NCI-H748 (cell line): ENCODE measurements around the gene CCDC33.

Experiments
- DNase-seq: peaks from one replicate; lab custom pipeline; 2025; ENCODE audit not compliant: unreplicated experiment; lab: John Stamatoyannopoulos, UW

CCDC33 gene

GRCh38 chr15:74311734-74312444, 75.8 kb downstream of the CCDC33 start:
- DNase-seq: peak; percentile 58

DNA sequence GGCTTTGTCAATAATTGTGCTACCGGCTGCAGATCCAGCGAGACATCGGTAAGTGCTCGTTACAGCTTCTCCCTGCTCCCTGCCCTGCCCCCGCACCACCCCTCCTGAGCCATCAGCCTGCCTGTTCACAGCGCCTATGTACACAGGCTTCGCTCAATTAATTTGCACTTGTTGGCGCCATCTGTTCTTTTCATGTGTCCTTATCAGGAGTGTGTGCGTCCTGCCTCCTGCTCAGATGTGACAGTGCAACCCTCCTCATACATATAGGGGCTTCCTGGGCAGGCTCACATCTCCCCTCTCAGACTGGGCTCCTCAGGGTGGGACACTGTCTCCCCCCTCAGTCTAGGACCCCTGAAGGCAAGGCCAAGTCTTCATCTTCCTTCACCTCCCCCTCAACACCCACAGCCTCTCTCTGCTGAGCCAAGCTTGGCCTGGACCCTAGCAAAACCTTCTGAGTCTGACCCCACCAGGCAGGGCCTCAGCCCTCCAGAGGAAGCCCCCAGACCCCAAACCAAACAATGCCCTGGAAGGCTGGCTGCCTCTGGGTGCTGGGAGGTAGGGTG, 76.4 kb downstream of the CCDC33 start:
- peak; percentile 94 for DNase-seq

- DNase-seq: no peak
Measured at GRCh38 chr15:74313889-74314288, 77.8 kb downstream of the CCDC33 start.

- no peak for DNase-seq
Measured at GRCh38 chr15:74314795-74315438, 78.8 kb downstream of the CCDC33 start.

DNA sequence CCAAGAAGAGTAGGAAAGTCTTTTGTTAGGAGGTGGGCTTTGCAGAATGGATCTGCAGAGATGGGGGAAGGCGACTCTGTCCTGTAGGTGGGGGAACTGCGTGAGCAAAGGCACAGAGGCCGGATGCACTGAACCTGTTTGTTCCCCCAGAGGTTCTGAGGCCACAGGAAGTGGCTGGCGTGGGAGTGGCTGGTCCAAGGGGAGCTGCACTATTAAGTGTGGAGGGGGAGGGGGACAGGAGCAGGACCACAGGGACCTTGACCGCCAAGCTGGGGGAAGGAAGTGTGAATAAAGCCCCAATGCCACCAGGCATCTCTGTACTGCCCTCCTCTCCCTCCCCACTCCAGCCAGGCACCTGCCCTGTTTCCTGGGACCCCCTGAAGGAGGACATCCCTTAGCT, 79.5 kb downstream of the CCDC33 start:
- DNase-seq: no peak

DNA sequence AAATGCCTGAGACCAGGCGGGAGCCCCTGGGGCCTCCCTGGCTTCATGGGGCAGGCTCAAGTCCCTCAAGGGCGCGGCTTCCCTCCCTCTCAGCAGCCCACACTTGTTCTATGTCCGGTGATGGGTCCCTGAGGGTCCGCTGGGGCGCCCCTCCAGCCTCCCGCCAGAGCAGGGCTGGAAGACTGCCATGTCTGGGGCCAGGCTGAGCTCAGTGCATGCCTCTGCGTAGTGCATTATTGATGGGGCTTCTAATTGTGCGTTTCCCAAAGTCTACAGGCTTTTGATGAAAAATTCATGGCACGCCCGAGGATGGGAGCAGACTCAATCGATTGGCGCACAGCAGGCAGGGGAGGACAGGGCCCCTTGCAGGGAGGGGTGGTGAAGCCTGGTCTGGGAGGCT, 80.0 kb downstream of the CCDC33 start:
- peak; percentile 2 for DNase-seq

DNA sequence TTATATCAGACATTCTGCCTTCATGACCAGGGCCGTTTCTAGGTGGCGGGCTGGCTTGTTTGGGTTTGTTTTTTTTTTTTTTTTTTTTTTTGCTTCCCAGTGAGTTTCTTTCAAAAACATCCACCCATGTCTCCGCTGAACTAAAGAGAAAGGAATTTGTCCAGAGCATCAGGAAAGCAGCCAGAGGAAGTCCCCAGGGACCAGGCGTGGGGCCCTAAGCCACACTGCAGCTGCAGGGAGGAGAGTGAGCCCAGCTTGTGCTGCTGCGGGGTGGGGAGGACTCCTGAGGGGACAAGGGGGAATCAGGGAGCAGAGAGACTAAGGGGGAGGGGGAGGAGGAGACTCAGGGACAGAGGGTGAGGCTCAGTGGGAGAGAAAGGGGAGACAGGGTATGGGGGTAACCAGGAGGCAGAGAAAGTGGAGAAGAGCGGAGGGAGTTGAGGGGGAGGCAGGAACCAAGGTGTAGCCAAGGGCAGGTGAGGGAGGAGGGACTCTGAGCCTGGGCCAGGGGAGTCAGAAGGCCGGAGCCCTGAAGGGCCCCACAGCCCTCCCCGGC, 81.8 kb downstream of the CCDC33 start:
- peak; percentile 22 for DNase-seq

DNA sequence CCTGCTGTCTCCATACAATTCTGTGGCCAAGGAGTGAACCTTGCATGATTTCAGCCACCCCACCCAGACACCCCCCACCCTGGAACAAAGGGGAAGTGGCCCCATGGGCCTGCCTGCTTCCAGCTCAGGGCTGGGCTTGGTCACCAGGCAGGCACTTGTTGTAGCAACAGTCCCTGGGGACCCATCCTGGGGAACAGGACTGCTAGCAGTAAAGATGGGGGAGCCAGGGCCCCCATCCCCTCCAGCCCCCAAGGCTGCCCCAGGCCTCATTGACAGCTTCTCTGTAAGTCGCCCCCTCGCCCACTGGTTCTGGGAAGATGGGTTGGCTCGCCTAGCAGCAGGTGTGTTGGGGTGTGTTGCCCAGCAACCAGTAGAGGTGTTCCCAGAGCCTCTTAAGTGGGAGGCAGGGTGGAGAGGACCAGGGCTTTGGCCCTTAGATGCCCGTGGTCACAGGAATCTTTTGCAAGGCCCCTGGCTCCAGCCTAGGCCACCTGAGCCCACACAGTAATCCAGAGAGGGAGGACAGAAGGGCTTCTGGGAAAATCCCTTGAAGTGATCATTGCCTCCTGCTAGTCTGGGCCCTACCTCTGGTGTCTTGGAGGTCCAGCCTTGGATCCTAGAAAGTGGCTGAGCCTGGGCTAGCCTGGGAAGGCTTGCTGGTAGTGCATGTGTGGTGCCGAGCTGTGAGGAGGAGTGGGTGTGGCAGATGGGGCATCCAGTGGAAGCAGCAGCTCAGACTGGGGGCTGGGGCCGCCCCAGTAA, 82.4 kb downstream of the CCDC33 start:
- peak; percentile 79 for DNase-seq

DNA sequence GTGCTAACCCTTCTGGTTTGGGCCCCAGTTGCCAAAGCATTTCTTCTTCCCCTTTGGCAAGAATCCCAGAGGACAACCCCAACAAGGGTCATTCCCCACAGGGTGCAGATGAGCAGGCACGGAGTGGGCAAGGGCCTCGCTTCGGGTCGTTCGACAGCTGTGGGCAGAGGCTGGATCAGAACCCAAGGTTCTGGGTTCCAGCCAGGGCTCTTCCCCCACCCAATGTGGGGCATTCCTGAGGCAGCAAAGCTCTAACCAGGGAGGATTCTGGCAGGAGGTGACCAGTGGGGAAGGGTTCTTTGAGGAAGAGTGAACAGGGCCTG, 83.0 kb downstream of the CCDC33 start:
- DNase-seq: no peak

GRCh38 chr15:74319596-74320351, 83.6 kb downstream of the CCDC33 start:
- peak; percentile 69 for DNase-seq

GRCh38 chr15:74320352-74321247, 84.5 kb downstream of the CCDC33 start:
- peak; percentile 59 for DNase-seq

- DNase-seq: peak; percentile 65
Measured at GRCh38 chr15:74322558-74323180, 86.5 kb downstream of the CCDC33 start.

GRCh38 chr15:74324714-74325113, 88.6 kb downstream of the CCDC33 start:
- no peak for DNase-seq

DNA sequence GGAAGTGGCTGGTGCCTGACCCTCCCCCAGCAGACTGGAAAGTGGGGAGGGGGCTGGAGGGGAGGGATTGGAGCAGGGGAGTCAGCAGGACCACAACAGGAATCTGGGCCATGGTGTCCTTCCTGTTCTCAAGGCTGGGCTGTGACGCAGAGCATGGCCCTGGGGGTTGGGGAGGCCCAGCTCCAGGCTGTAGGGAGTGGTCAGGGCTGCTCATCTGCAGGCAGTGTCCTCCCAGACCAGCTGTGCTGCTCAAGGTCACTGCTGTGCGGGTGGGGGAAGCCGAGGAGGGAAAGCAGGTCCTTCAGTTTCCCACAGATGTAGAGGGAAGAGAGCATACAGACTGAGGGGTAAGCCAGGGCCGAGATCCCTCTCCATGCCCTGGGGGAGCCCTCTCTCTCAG, 90.6 kb downstream of the CCDC33 start:
- DNase-seq: no peak

GRCh38 chr15:74327756-74328155, 91.6 kb downstream of the CCDC33 start:
- DNase-seq: no peak

GRCh38 chr15:74328331-74329056, 92.4 kb downstream of the CCDC33 start:
- DNase-seq: peak; percentile 12

- no peak for DNase-seq
Measured at GRCh38 chr15:74330861-74331408, 94.8 kb downstream of the CCDC33 start.

- no peak for DNase-seq
Measured at GRCh38 chr15:74332011-74332410, 95.9 kb downstream of the CCDC33 start.
